ENCODE data around the gene GPR160. TPM values are rescaled to one million over a fixed set of nuclear protein-coding genes. Genes with fewer than 3 reads are reported as not detected.
"Not testable (repeated sequence)": the region's sequence is repeated elsewhere in the genome, so short reads cannot be mapped to it uniquely, and the experiment has no call there.

GPR160 gene
- total RNA-seq, 1 donor from 2014 or later = 0.21 TPM

DNA sequence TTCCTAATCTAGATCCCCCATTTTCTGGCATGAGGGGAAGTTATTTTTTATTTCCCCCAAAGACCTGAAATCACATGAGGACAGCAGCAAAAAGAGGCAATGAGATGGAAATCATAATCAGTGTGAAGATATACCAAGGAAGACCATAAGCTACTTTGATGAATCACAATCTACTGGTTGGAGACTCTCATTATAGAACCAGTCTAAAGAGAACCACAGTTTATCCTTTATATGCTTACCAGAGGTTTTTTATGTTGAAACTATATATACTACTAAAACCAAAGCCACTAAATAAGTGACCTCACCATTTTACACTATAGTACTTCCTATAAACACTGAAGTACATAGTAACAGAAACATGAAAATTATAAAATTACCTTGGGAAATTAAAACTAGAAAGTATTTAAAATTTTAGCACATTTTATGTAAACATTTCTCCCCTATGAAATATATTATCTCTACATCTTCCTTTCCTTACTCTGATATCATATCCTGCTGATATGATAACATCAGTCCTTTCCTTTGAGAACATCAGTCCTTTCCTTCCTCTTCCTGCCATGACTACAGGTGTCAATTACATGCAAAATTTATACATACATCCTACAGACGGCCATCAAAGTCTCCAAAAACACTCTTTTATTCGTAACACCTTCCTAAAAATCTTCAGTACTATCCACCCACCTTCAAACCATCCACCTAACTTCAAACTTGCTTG, 71.9 kb downstream of the GPR160 start:
- H3K27ac Mint-ChIP-seq (ENCODE audit: unreplicated experiment) = no peak overlapping the region
- no peaks in the 10 kb centered on the region for H3K4me1 Mint-ChIP-seq
- DNase-seq (ENCODE audit: low read depth, low spot score) = no peak
- no peaks in the 10 kb centered on the region for H3K9me3 Mint-ChIP-seq
- H3K4me3 Mint-ChIP-seq = no peak overlapping the region
- peaks cover 6% of the 10 kb centered on the region for H3K36me3 Mint-ChIP-seq (ENCODE audit: low read depth)
- no peaks in the 10 kb centered on the region for H3K27me3 Mint-ChIP-seq (ENCODE audit: low read depth)
- TF ChIP-seq, protein P1, sequence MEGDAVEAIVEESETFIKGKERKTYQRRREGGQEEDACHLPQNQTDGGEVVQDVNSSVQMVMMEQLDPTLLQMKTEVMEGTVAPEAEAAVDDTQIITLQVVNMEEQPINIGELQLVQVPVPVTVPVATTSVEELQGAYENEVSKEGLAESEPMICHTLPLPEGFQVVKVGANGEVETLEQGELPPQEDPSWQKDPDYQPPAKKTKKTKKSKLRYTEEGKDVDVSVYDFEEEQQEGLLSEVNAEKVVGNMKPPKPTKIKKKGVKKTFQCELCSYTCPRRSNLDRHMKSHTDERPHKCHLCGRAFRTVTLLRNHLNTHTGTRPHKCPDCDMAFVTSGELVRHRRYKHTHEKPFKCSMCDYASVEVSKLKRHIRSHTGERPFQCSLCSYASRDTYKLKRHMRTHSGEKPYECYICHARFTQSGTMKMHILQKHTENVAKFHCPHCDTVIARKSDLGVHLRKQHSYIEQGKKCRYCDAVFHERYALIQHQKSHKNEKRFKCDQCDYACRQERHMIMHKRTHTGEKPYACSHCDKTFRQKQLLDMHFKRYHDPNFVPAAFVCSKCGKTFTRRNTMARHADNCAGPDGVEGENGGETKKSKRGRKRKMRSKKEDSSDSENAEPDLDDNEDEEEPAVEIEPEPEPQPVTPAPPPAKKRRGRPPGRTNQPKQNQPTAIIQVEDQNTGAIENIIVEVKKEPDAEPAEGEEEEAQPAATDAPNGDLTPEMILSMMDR (conservative IDR thresholded peaks at IDR 0.05) = no peak

DNA sequence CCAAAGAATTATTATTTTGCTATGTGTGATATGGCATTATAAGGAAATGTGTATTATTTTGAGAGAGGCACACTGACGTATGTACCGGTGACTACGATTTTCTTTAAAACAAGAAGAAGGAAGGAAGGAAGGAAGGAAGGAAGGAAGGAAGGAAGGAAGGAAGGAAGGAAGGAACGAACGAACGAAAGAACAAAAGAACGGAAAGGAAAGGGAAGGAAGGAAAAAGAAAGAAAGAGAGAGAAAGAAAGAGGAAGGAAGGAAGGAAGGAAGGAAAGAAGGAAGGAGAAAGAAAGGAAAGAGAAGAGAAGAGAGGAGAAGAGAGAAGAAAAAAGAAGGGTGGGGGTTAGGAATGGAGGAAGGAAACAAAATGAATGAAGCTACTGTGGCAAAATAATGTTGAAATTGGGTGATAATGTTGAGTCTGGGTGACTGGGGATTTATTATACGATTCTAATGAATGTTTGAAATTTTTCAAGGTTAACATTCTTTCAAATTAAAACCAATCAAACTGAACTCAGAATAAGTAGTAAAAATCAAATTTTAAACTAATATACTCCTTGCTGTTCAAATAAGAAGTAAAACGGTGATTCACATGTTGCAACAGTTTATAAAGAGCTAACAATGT, 73.5 kb downstream of the GPR160 start:
- H3K9me3 Mint-ChIP-seq = no peaks in the 10 kb centered on the region
- TF ChIP-seq, protein P1 (conservative IDR thresholded peaks at IDR 0.05) = no peak
- no peak overlapping the region for H3K27ac Mint-ChIP-seq (ENCODE audit: unreplicated experiment)
- H3K4me3 Mint-ChIP-seq = no peak overlapping the region
- H3K36me3 Mint-ChIP-seq (ENCODE audit: low read depth) = peaks cover 10% of the 10 kb centered on the region
- no peaks in the 10 kb centered on the region for H3K27me3 Mint-ChIP-seq (ENCODE audit: low read depth)
- H3K4me1 Mint-ChIP-seq = no peaks in the 10 kb centered on the region
- no peak for DNase-seq (ENCODE audit: low read depth, low spot score)

DNA sequence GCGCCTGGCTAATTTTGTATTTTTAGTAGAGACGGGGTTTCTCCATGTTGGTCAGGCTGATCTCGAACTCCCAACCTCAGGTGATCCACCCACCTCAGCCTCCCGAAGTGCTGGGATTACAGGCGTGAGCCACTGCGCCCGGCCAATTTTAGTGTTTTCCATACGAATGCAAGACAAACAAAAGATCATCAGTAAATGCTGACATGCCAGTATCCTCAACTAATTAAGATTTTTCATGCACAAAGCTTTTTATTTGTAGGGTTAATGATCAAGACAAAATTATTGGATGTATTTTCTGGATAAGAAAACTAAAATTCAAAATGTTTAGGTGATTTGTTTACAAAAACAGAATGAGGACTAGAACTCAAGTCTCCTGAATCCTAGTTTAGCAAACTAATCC, 76.4 kb downstream of the GPR160 start:
- not testable (repeated sequence) for DNase-seq (ENCODE audit: low read depth, low spot score); H3K4me3 Mint-ChIP-seq; H3K4me1 Mint-ChIP-seq; H3K27ac Mint-ChIP-seq (ENCODE audit: unreplicated experiment); H3K27me3 Mint-ChIP-seq (ENCODE audit: low read depth); H3K36me3 Mint-ChIP-seq (ENCODE audit: low read depth); H3K9me3 Mint-ChIP-seq

DNA sequence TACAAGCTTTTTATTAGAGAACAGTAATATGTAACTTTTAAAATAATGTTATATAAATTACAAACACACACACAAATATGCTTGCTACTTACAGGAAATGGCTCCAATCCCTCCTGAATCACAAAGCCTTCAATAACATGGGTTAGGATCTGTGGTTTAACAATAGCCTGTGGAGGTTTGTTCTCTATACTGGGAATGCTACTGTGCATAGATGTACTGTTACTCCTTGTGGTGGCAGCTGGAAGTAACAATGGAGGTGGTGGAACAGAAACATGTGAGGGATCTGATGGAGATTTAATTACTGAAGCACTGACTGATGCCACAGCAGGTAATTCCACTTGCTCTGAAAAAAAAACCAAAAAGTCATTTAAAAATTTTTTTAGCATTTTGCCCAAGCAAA, 79.3 kb downstream of the GPR160 start:
- Mint-ChIP-seq H3K9me3 (no peaks in the 10 kb centered on the region), H3K27me3 (ENCODE audit: low read depth) (no peaks in the 10 kb centered on the region), H3K27ac (ENCODE audit: unreplicated experiment) (no peak overlapping the region), H3K4me3 (no peak overlapping the region), H3K4me1 (no peaks in the 10 kb centered on the region), H3K36me3 (ENCODE audit: low read depth) (peaks cover 10% of the 10 kb centered on the region)
- TF ChIP-seq, protein P1 (conservative IDR thresholded peaks at IDR 0.05) = peak; percentile 51
- no peak for DNase-seq (ENCODE audit: low read depth, low spot score)

DNA sequence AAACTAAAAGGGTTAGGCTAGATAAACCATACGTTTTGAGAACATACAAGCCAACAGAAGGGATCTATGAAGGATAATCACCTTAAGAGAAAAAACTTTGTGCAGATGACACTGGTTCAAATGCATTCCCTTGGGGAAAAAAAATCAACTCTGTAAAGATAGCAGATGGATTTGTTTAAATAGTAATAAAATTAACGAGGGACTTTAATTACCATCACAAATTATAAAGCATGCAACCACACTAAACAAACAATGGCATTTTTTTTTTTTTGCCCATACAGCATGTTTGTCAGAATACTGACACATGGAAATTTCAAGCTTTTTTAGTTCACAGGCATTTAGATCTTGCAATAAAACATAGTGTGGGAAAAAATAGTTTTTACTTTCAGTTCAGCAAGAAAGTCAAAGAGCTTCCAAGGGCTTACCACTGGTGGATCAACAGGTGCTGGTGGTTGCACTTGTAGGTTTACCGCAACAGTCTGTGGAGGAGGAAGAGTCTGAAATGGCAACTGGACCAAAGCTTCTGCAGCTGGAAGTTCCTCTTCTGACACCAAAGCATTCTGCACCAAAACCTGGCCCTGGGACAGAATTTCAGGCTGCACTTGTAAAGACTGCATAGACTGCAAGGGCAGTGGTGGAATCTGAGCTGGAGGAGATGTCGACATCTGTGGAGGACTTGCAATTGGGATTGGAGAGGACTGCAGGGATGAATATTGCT, 90.6 kb downstream of the GPR160 start:
- H3K4me3 Mint-ChIP-seq = no peak overlapping the region
- TF ChIP-seq, protein P1 (conservative IDR thresholded peaks at IDR 0.05) = no peak
- no peaks in the 10 kb centered on the region for H3K27me3 Mint-ChIP-seq (ENCODE audit: low read depth)
- DNase-seq (ENCODE audit: low read depth, low spot score) = no peak
- peaks cover 17% of the 10 kb centered on the region for H3K36me3 Mint-ChIP-seq (ENCODE audit: low read depth)
- H3K9me3 Mint-ChIP-seq = peaks cover under 1% of the 10 kb centered on the region
- H3K27ac Mint-ChIP-seq (ENCODE audit: unreplicated experiment) = no peak overlapping the region
- no peaks in the 10 kb centered on the region for H3K4me1 Mint-ChIP-seq
